K562 (cell line): Measurements from ENCODE around the gene OXA1L. TPM values are rescaled to one million over a fixed set of nuclear protein-coding genes. Genes with fewer than 3 reads are reported as not detected.

Experiments
- ATAC-seq: fragments of 200-7000 bp; cut with Tn5 transposase; 3 replicates; pipeline ENCODE4 v1.9.1; 2020; ENCODE audit warnings: moderate library complexity
- BruUV-seq: library from RNA; stranded (reverse); fragments of 400-500 nt; replicated peaks from 2 replicates; lab custom pipeline; 2021; lab: Mats Ljungman, UMichigan
- CTCF ChIA-PET: fragments of 300-600 bp; formaldehyde crosslinking; extraction: SDS; loops from one replicate; lab custom pipeline; 2021; ENCODE audit warnings: low intra/inter-chr PET ratio; lab: Yijun Ruan, JAX
- POLR2A ChIA-PET: fragments of 300-600, 350-650 bp; sonication (Branson Sonifier 250); formaldehyde crosslinking; extraction: SDS; loops from one replicate; lab custom pipeline; 2021; ENCODE audit warnings: antibody characterized with exemption, inconsistent platforms; lab: Yijun Ruan, JAX
- DNase-seq, 4 experiments: peaks; one replicate each; pipeline versions ENCODE4 v3.0.0 to v3.0.0-alpha.2; 2011 to 2018; ENCODE audit warnings: low spot score in 3 of 4, mixed read lengths in 3 of 4; ENCODE audit errors: extremely low read depth in 1 of 4
- FAIRE-seq: peaks from 2 replicates; lab custom pipeline; 2011; peaks lifted over from hg19 to GRCh38; lab: Jason Lieb, UNC
- H2AFZ ChIP-seq: 2 replicates; pipeline ENCODE4 v1.6.0; 2011; ENCODE audit warnings: low read depth, low read length, control low read depth, inconsistent platforms
- H3K27ac ChIP-seq: fragments of 200-600 bp; 3 replicates; pipeline ENCODE4 v1.8.0; 2011; ENCODE audit warnings: low read depth, mild to moderate bottlenecking, control low read depth, inconsistent platforms, low read length, moderate library complexity, mixed read lengths; ENCODE audit errors: extremely low read depth
- H3K27me3 ChIP-seq, 2 experiments: fragments of 300-600 bp in 1 of 2; 2 replicates in 1 of 2; 3 replicates in 1 of 2; pipeline versions ENCODE4 v1.6.0 to v1.8.0; 2011; ENCODE audit warnings: inconsistent platforms in 2 of 2, low read length in 2 of 2, mild to moderate bottlenecking in 1 of 2, mixed read lengths in 1 of 2, moderate library complexity in 1 of 2; ENCODE audit not compliant: control insufficient read depth in 2 of 2, insufficient read depth in 2 of 2
- H3K36me3 ChIP-seq: fragments of 300-600 bp; 3 replicates; pipeline ENCODE4 v1.8.0; 2011; ENCODE audit warnings: mild to moderate bottlenecking, low read length, inconsistent platforms; ENCODE audit not compliant: control insufficient read depth, insufficient read depth
- H3K4me1 ChIP-seq, 2 experiments: fragments of 200-600 bp in 1 of 2; replicated peaks in 1 of 2; 2 replicates in 1 of 2; 3 replicates in 1 of 2; pipeline versions ENCODE4 v1.5.1 to v1.8.0; 2011; ENCODE audit warnings: inconsistent platforms in 2 of 2, low read length in 2 of 2, mild to moderate bottlenecking in 1 of 2, mixed read lengths in 1 of 2, moderate library complexity in 1 of 2; ENCODE audit not compliant: control insufficient read depth in 2 of 2, insufficient read depth in 2 of 2
- H3K4me2 ChIP-seq: 2 replicates; pipeline ENCODE4 v1.6.1; 2011; ENCODE audit warnings: low read length, control low read depth, inconsistent platforms, mixed read lengths; ENCODE audit not compliant: insufficient read depth
- H3K4me3 ChIP-seq: fragments of 200-600 bp; sonication (generic), shearing (Covaris generic); 2 replicates; pipeline ENCODE4 v1.5.1; 2016; ENCODE audit warnings: control low read depth, inconsistent platforms
- H3K79me2 ChIP-seq: fragments of 200-600 bp; 3 replicates; pipeline ENCODE4 v1.8.0; 2011; ENCODE audit warnings: low read length, inconsistent platforms; ENCODE audit not compliant: control insufficient read depth, insufficient read depth
- H3K9ac ChIP-seq, 2 experiments: 2 replicates each; pipeline versions ENCODE4 v1.6.0 to v1.6.1; 2011; ENCODE audit warnings: low read depth in 2 of 2, low read length in 2 of 2, control low read depth in 1 of 2, inconsistent platforms in 1 of 2, mild to moderate bottlenecking in 1 of 2, mixed read lengths in 1 of 2; ENCODE audit not compliant: insufficient read depth in 1 of 2
- H3K9me1 ChIP-seq: one replicate; pipeline ENCODE4 v1.6.0; 2011; ENCODE audit warnings: inconsistent platforms, mild to moderate bottlenecking, low read length, moderate library complexity; ENCODE audit not compliant: control insufficient read depth, insufficient read depth
- H3K9me3 ChIP-seq: replicated peaks from 2 replicates; pipeline ENCODE4 v1.5.1; 2011; ENCODE audit warnings: low read depth, low read length, inconsistent platforms; ENCODE audit not compliant: control insufficient read depth, insufficient read depth
- H4K20me1 ChIP-seq: replicated peaks from 2 replicates; pipeline ENCODE4 v1.6.1; 2011; ENCODE audit warnings: low read length, inconsistent platforms, mixed read lengths; ENCODE audit not compliant: control insufficient read depth, insufficient read depth
- BHLHE40 ChIP-seq: IDR thresholded peaks from 2 replicates; pipeline ENCODE4 v1.6.1; 2011; ENCODE audit warnings: low read length, improper control_type of control experiment
- CBX5 ChIP-seq: IDR thresholded peaks from 2 replicates; pipeline ENCODE4 v1.6.1; 2014; ENCODE audit warnings: low read depth, borderline replicate concordance
- FOXK1 ChIP-seq: sonication (generic); formaldehyde crosslinking; IDR thresholded peaks from 2 replicates; pipeline ENCODE4 v1.8.0; 2022; ENCODE audit warnings: missing genetic modification reagents, mild to moderate bottlenecking, borderline replicate concordance
- NCOR1 ChIP-seq: fragments of 450-650 bp; IDR thresholded peaks from 2 replicates; pipeline ENCODE4 v1.6.1; 2016; ENCODE audit warnings: mild to moderate bottlenecking, moderate library complexity
- POLR3A ChIP-seq: IDR thresholded peaks from 2 replicates; pipeline ENCODE4 v1.6.1; 2011; ENCODE audit warnings: borderline replicate concordance, mild to moderate bottlenecking, moderate library complexity; ENCODE audit not compliant: insufficient read length, insufficient read depth; ENCODE audit errors: extremely low read depth
- RBM14 ChIP-seq: fragments of 200-400 bp; formaldehyde crosslinking; IDR thresholded peaks from 2 replicates; pipeline ENCODE4 v1.6.1; 2018; ENCODE audit warnings: low read depth, mild to moderate bottlenecking, low read length, moderate library complexity, borderline replicate concordance; ENCODE audit not compliant: insufficient read depth
- RFX7 ChIP-seq: fragments of 250-450 bp; sonication (Bioruptor Pico); IDR thresholded peaks from 2 replicates; pipeline ENCODE4 v1.5.1; 2021; ENCODE audit warnings: mild to moderate bottlenecking
- SMARCA4 ChIP-seq: fragments of 450-650 bp; IDR thresholded peaks from 2 replicates; pipeline ENCODE4 v1.6.1; 2016
- SP2 ChIP-seq: IDR thresholded peaks from 2 replicates; pipeline ENCODE4 v1.6.1; 2011; ENCODE audit warnings: mild to moderate bottlenecking, low read depth, low read length, moderate library complexity; ENCODE audit not compliant: poor library complexity, severe bottlenecking; ENCODE audit errors: extremely low read depth
- YBX1 ChIP-seq: fragments of 450-650 bp; IDR thresholded peaks from 2 replicates; pipeline ENCODE4 v1.7.1; 2016; ENCODE audit warnings: mild to moderate bottlenecking
- ZC3H11A ChIP-seq: IDR thresholded peaks from 2 replicates; pipeline ENCODE4 v1.6.1; 2012; ENCODE audit warnings: low read depth, low read length, improper control_type of control experiment
- ZFP1 ChIP-seq: fragments of 450-650 bp; formaldehyde crosslinking; IDR thresholded peaks from 2 replicates; pipeline ENCODE4 v1.4.0; 2020; ENCODE audit warnings: mild to moderate bottlenecking, mixed read lengths
- ZNF121 ChIP-seq: sonication (generic); formaldehyde crosslinking; conservative IDR thresholded peaks from 2 replicates; pipeline ENCODE4 v1.8.0; 2022; ENCODE audit warnings: missing genetic modification reagents
- ZNF134 ChIP-seq: fragments of 250-450 bp; sonication (Bioruptor Pico); conservative IDR thresholded peaks from 2 replicates; pipeline ENCODE4 v1.4.0; 2020
- ZNF253 ChIP-seq: fragments of 250-450 bp; sonication (Bioruptor Pico); conservative IDR thresholded peaks from 2 replicates; pipeline ENCODE4 v1.6.1; 2021; ENCODE audit warnings: mild to moderate bottlenecking
- WGBS: fragments of 100-300 bp; shearing (Covaris generic); methylation state at CpG from one replicate; pipeline ENCODE4 v1.1.6; 2016; ENCODE audit warnings: low coverage, mixed read lengths; ENCODE audit not compliant: insufficient coverage; ENCODE audit errors: missing lambda C conversion rate; 5-methylcytosine and 5-hydroxymethylcytosine counted together
- in situ Hi-C: fragments of 300-500 bp; cut with MboI; formaldehyde crosslinking; loops from 4 replicates; pipeline ENCODE4 v1.15.0; 2018; ENCODE audit warnings: inconsistent platforms, mixed read lengths
- intact Hi-C: fragments of 100-400 bp; cut with micrococcal nuclease; formaldehyde crosslinking; loops from 2 replicates; pipeline ENCODE4 v1.14.2; 2022
- polyA plus RNA-seq, 8 experiments: library from polyadenylated mRNA; depleted of rRNA in 4 of 8; stranded (reverse) in 5 of 8; unstranded in 3 of 8; fragments of >200 nt; fragmentation: Nextera tagmentation in 2 of 8; fragmentation: Illumina TruSeq in 1 of 8; extraction: Ambion mirVana in 2 of 8; extraction: Trizol in 1 of 8; gene quantifications; 2 replicates each; pipeline versions ENCODE4 v1.2.1 to v1.2.3, GENCODE V29; 2011 to 2014; ENCODE audit warnings: inconsistent platforms in 1 of 8, missing spikeins in 1 of 8
- total RNA-seq, 7 experiments: library from RNA; depleted of rRNA in 6 of 7; stranded (reverse); fragments of >200 nt in 6 of 7; fragmentation: Illumina TruSeq in 2 of 7; extraction: Trizol in 2 of 7; gene quantifications; 2 replicates each; pipeline versions ENCODE4 v1.2.1 to v1.2.3, GENCODE V29; 2011 to 2021; ENCODE audit warnings: low replicate concordance in 1 of 7
- TF ChIP-seq, protein P1 (sequence below): sonication (generic); formaldehyde crosslinking; IDR thresholded peaks from 2 replicates; pipeline ENCODE4 v1.8.1; 2022; ENCODE audit warnings: missing genetic modification reagents
- TF ChIP-seq, protein P2 (sequence below): fragments of 150-350 bp; IDR thresholded peaks from 2 replicates; pipeline ENCODE4 v1.6.1; 2014; ENCODE audit warnings: low read depth, mild to moderate bottlenecking, low read length, borderline replicate concordance

OXA1L gene
- total and polyA plus RNA-seq, 9 of the 15 experiments (the other 6 are each of a cell fraction or from before 2014, with no cell fraction given), result 100 to 204 (median 145) TPM

GRCh38 chr14:22739423-22739822 is 27.1 kb upstream of the OXA1L start:
- DNase-seq (no peak), FAIRE-seq (no peak)
- H3K4me3 ChIP-seq, result no peak overlapping the region
- H3K36me3 ChIP-seq, result no peaks in the 10 kb centered on the region
- H3K27me3 ChIP-seq, result no peaks in the 10 kb centered on the region
- H3K4me2 ChIP-seq, result no peak overlapping the region
- no peaks in the 10 kb centered on the region for H3K79me2 ChIP-seq
- 43% methylated on average over 1 of the region's 1 CpG for WGBS
- ChIA-PET POLR2A (interaction anchor here (1.1 kb wide), 1 partner anchor 9 kb away, joined by 3 read pairs; no protein-coding TSS in a partner anchor), CTCF (no interaction called here)
- no peak overlapping the region for H3K27ac ChIP-seq
- no peaks in the 10 kb centered on the region for H3K9me3 ChIP-seq
- H2AFZ ChIP-seq, result no peak overlapping the region
- intact Hi-C loops, result no loop called here
- in situ Hi-C loops, result no loop called here
- H3K9me1 ChIP-seq, result no peaks in the 10 kb centered on the region
- BruUV-seq, result no TSS peak
- TF ChIP-seq RFX7 (CRISPR knock-in tag) (no peak), YBX1 (no peak), NCOR1 (no peak), FOXK1 (CRISPR knock-in tag) (no peak), POLR3A (no peak), ZNF134 (CRISPR knock-in tag) (no peak), ZNF121 (CRISPR knock-in tag) (no peak), SMARCA4 (no peak), ZC3H11A (no peak), SP2 (no peak), RBM14 (no peak), CBX5 (no peak), ZFP1 (no peak), BHLHE40 (no peak), ZNF253 (no peak)
- TF ChIP-seq, protein P1, sequence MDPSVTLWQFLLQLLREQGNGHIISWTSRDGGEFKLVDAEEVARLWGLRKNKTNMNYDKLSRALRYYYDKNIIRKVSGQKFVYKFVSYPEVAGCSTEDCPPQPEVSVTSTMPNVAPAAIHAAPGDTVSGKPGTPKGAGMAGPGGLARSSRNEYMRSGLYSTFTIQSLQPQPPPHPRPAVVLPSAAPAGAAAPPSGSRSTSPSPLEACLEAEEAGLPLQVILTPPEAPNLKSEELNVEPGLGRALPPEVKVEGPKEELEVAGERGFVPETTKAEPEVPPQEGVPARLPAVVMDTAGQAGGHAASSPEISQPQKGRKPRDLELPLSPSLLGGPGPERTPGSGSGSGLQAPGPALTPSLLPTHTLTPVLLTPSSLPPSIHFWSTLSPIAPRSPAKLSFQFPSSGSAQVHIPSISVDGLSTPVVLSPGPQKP, result no peak
- TF ChIP-seq, protein P2, sequence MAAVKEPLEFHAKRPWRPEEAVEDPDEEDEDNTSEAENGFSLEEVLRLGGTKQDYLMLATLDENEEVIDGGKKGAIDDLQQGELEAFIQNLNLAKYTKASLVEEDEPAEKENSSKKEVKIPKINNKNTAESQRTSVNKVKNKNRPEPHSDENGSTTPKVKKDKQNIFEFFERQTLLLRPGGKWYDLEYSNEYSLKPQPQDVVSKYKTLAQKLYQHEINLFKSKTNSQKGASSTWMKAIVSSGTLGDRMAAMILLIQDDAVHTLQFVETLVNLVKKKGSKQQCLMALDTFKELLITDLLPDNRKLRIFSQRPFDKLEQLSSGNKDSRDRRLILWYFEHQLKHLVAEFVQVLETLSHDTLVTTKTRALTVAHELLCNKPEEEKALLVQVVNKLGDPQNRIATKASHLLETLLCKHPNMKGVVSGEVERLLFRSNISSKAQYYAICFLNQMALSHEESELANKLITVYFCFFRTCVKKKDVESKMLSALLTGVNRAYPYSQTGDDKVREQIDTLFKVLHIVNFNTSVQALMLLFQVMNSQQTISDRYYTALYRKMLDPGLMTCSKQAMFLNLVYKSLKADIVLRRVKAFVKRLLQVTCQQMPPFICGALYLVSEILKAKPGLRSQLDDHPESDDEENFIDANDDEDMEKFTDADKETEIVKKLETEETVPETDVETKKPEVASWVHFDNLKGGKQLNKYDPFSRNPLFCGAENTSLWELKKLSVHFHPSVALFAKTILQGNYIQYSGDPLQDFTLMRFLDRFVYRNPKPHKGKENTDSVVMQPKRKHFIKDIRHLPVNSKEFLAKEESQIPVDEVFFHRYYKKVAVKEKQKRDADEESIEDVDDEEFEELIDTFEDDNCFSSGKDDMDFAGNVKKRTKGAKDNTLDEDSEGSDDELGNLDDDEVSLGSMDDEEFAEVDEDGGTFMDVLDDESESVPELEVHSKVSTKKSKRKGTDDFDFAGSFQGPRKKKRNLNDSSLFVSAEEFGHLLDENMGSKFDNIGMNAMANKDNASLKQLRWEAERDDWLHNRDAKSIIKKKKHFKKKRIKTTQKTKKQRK, result no peak
- TF ChIP-seq, all 486 proteins: peak for 0
- Histone ChIP-seq H3K9ac (no peak overlapping the region), H3K4me1 (no peaks in the 10 kb centered on the region; a peak in 1 of 5 replicates), H4K20me1 (no peaks in the 10 kb centered on the region)
- no peak for ATAC-seq
